GM20000 (cell line): ENCODE data around the gene PSMG1.
"Not testable (repeated sequence)": the region's sequence is repeated elsewhere in the genome, so short reads cannot be mapped to it uniquely, and the experiment has no call there.

Experiments
- DNase-seq: peaks from one replicate; pipeline ENCODE4 v3.0.0; 2012; ENCODE audit warnings: low spot score
- TF ChIP-seq, protein P1 (sequence below): IDR thresholded peaks from 2 replicates; pipeline ENCODE4 v1.5.1; 2012; ENCODE audit warnings: mild to moderate bottlenecking, control low read depth; ENCODE audit errors: extremely low read depth, missing control alignments

PSMG1 gene

DNA sequence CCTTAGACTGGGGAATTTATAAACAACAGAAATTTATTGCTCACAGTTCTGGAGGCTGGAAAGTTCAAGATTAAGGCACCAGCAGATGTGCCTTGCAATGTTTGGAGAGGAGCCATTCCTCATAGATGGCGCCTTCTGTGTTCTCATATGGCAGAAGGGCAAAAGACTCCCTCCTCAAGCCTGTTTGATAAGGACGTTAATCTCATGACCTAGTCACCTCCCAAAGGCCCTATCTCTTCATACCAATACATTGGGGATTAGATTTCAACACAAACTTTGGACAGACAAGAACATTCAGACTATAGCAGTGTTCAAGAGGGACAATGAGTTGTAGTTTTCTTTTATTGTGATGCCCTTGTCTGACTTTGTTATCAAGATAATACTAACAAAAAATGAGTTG, 34.3 kb downstream of the PSMG1 start:
- TF ChIP-seq, protein P1, sequence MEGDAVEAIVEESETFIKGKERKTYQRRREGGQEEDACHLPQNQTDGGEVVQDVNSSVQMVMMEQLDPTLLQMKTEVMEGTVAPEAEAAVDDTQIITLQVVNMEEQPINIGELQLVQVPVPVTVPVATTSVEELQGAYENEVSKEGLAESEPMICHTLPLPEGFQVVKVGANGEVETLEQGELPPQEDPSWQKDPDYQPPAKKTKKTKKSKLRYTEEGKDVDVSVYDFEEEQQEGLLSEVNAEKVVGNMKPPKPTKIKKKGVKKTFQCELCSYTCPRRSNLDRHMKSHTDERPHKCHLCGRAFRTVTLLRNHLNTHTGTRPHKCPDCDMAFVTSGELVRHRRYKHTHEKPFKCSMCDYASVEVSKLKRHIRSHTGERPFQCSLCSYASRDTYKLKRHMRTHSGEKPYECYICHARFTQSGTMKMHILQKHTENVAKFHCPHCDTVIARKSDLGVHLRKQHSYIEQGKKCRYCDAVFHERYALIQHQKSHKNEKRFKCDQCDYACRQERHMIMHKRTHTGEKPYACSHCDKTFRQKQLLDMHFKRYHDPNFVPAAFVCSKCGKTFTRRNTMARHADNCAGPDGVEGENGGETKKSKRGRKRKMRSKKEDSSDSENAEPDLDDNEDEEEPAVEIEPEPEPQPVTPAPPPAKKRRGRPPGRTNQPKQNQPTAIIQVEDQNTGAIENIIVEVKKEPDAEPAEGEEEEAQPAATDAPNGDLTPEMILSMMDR: no peak
- DNase-seq: no peak

DNA sequence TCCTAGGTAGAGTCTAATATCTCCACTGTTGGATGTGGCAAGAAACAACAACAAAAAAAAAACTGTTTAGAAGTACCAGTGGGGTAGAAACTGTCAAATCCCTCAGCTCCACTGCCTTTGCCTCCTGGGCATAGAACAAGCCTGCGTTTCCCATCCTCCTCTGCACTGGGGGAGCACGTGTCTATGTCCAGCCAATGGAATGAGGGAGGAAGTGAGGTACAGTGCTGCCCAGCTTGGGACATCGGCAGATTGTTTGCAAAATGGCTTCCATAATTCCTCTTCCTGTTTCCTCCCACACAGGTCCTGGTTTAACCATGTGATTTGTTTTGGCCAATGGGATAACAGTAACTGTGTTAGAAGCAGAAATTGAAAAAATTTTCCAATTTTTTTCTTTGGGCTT, 39.1 kb downstream of the PSMG1 start:
- DNase-seq: no peak
- TF ChIP-seq, protein P1: no peak

DNA sequence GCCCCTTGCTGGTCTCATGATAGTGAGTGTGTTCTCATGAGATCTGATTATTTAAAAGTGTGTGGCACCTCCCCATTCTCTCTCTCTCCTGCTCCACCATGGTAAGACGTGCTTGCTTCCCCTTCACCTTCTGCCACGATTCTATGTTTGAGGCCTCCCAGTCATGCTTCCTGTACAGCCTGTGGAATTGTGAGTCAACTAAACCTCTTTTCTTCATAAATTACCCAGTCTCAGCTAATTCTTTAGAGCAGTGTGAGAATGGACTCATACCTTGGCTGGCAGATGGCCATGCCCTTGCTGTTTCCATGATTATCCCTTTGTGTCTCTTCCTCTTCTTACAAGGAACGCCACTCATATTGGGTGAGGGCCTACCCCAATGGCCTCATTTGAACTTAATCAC, 40.3 kb downstream of the PSMG1 start:
- TF ChIP-seq, protein P1: no peak
- DNase-seq: no peak

DNA sequence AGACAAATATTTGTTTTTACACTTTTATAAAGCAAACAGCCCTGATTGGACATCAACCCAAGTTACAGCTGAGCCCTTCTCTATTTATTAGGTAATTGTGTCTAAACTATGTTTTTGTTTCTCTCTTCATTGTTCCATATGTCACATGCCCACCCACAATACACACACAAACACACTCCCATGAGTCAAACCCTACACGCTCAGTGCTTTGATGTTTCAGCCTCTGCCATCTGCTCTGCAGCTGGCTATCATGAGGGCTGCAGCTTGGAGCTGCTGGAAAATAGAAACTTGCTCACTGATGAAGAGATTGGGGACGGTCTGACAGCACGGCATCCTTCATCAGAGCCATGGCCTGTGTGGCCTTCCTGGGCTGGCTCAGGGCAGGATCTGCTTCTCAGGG, 41.7 kb downstream of the PSMG1 start:
- no peak for DNase-seq

DNA sequence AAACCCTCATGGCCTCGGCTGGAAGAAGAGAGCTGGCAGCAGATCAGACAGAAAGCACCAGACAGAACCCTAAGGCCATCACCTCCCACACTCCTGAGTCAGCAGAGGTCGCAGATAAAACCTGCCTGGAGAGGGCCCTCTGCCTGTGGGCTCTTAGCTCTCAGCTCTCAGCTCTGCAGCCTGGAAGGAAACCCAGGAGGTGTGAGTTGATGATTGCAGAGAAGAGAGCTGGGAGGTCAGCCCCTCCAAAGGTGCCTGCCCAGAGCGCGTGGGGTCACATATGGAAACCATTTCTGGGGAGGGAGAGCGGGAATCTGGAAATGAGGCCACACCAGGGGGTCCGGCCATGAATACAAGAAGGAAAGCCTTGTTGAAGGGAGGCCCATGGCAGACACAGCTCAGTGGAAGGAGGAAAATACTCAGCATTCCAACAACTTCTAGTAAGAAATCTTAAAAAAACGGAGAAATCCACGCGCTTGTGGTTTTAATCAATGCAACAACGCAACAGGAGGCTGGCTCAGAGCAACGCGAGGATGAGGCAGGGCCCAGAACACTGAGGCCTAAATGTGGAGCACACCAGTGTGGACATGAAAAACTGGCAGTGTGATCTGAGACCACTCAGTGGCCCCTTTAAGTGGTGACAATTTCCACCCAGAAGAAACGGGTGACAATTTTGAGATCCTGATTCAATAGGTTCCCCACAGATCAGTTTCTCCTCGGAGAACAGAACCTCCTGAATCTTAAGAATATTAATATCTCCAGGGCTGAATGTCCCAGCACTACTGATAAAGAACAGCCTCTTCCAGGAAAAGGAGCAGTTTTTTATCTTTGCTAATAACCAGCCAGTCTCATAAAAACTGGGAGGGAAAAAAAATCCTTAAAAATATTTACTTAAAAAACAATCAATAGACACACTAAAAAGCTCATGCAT, 45.7 kb downstream of the PSMG1 start:
- DNase-seq: no peak
- TF ChIP-seq, protein P1: no peak

More for the DNA sequence above, 41.7 kb downstream of the PSMG1 start:
- TF ChIP-seq, protein P1: no peak

DNA sequence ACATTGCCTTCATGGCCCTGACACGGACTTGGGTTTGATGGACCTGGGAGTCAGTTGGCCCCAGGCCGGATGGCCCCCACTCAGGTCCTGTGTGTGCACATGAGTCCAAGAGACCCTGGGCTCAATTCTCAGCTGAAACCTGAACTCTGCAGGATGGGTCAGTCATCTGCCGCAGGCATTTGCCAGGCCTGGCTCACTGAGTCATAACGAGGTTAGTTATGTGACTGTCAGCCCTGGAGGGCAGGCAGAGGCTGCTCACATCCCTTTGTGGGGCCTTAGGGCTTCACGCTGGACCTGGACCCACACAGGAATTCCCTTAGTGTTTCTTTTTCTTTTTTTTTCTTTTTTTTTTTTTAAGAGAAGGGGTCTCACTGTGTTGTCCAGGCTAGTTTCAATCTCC, 46.5 kb downstream of the PSMG1 start:
- DNase-seq: no peak
- TF ChIP-seq, protein P1: no peak

DNA sequence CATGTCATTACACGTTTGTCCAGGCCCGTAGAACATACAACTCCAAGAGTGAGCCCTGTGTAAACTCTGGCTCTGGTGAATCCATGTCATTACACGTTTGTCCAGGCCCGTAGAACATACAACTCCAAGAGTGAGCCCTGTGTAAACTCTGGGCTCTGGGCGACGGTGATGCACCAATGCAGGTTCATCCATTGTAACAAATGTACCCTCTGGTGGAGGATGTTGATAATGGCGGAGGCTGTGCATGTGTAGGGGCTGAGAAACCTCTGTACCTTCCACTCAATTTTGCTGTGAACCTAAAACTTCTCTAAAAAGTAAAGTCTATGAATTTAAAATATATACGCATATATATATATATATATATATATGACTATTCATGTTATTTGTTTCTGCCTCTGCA, 47.1 kb downstream of the PSMG1 start:
- not testable (repeated sequence) for DNase-seq

DNA sequence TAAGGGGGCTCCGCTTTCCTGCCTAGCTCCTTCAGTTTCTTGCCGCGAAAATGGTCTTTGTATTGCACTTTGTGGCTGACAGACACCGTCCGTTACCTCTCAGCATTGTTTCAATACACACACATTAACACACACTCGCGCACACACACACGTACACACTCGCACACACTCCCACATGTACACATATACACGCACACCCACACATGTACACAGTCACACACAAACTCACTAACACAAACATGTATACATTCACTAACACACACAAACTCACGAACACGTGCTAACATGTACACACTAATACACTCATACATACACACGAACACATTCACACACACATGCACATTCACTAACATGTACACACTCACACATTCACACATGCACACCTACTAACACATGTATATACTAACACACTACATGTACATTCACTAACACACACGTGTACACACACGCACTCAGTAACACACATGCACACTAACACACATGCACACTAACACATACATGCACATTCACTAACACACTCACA, 48.9 kb downstream of the PSMG1 start:
- DNase-seq: no peak
- TF ChIP-seq, protein P1: no peak
